Upper lobe of left lung (tissue), 4 donors: Measurements from ENCODE around the gene KIF1A.

Experiments used
- CTCF ChIP-seq, 6 experiments: fragments of 450-650 bp in 4 of 6; fragments of 200-600 bp in 2 of 6; sonication (generic) in 2 of 6; IDR thresholded peaks; one replicate each; pipeline ENCODE4 v1.5.1; 2016 to 2019; ENCODE audit warnings: antibody characterized with exemption in 6 of 6
- EP300 ChIP-seq, 4 donors: sonication (generic); formaldehyde crosslinking; IDR thresholded peaks; one replicate each; pipeline ENCODE4 v1.5.1; 2017; ENCODE audit warnings: antibody characterized with exemption in 4 of 4, control low read depth in 2 of 4
- POLR2A ChIP-seq, 4 donors: fragments of 450-650 bp; IDR thresholded peaks; one replicate each; pipeline ENCODE4 v1.5.1; 2016 to 2017; ENCODE audit warnings: antibody characterized with exemption in 4 of 4, mild to moderate bottlenecking in 2 of 4
- POLR2AphosphoS5 ChIP-seq, 2 donors: sonication (generic); formaldehyde crosslinking; IDR thresholded peaks; one replicate each; pipeline ENCODE4 v1.5.1; 2017; ENCODE audit warnings: antibody characterized with exemption in 2 of 2

GRCh38 chr2:240704651-240705050 lies 115.4 kb downstream of the KIF1A start:
- TF ChIP-seq CTCF (IDR thresholded peaks at IDR 0.05) (no peak), POLR2A (IDR thresholded peaks at IDR 0.05) (no peak), EP300 (IDR thresholded peaks at IDR 0.05) (no peak), POLR2AphosphoS5 (IDR thresholded peaks at IDR 0.05) (no peak)
